H54 (cell line): Measurements from ENCODE around the gene IFT20.
"Not testable (repeated sequence)": the region's sequence is repeated elsewhere in the genome, so short reads cannot be mapped to it uniquely, and the experiment has no call there.

Source experiments
- DNase-seq: peaks from one replicate; pipeline ENCODE4 v3.0.0; 2011; ENCODE audit warnings: low spot score, mixed read lengths; ENCODE audit not compliant: insufficient read length
- FAIRE-seq: peaks from 3 replicates; lab custom pipeline; 2011; peaks lifted over from hg19 to GRCh38; lab: Jason Lieb, UNC
- POLR2A ChIP-seq: IDR thresholded peaks from 2 replicates; pipeline ENCODE4 v1.6.1; 2011; ENCODE audit warnings: low read depth, mild to moderate bottlenecking, low read length

IFT20 gene

GRCh38 chr17:28348979-28349378 is 13.7 kb upstream of the IFT20 start:
- no peak for DNase-seq
- TF ChIP-seq POLR2A: no peak
- FAIRE-seq: no peak

- FAIRE-seq: peak; percentile 53
- DNase-seq: peak; percentile 71
- no peak for TF ChIP-seq POLR2A
Measured at GRCh38 chr17:28347261-28347891, 12.1 kb upstream of the IFT20 start.

DNA sequence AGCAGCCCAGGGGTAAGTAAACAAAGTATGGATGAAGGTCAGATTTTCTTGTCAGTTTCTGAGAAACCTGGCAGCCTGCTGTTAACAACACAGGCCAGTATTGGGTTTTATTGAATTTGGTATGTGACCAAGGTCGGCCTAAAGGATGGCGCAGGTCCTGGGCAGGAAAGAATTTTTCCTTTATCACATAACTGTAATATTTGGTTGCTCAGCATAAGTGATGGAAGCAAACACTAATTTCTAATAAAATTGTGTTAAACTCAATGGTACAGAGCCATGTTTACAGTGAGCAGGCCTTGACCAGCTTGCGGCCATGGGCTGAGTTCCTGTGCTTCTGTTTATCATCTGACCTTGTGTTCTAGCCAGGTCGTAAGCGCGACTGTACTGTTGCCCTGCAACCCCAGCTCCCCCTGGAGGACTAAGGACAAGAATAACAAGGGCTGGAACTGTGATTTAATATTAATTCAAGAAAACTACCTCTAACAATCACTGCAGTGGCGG is 11.5 kb upstream of the IFT20 start:
- no peak for TF ChIP-seq POLR2A
- FAIRE-seq (no peak), DNase-seq (no peak)

DNA sequence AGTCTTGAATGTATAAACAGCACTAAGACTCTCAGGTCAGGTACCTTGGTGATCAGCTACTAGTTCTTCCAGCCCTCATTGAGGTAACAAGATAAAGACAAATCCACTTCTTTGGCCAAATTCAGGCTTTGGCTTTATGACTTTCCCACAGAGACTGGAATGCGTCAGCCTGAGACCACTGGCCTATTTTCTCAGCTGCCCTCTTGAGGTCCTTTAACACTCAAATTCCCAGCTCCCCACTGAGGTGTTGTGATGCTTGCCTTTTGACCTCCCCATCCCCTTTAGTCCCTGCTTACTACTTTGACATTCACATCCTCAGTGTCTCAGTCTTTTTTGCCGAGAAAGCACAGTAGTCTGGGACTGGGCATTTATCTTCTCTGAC is 10.9 kb upstream of the IFT20 start:
- FAIRE-seq (no peak), DNase-seq (no peak)
- no peak for TF ChIP-seq POLR2A

DNA sequence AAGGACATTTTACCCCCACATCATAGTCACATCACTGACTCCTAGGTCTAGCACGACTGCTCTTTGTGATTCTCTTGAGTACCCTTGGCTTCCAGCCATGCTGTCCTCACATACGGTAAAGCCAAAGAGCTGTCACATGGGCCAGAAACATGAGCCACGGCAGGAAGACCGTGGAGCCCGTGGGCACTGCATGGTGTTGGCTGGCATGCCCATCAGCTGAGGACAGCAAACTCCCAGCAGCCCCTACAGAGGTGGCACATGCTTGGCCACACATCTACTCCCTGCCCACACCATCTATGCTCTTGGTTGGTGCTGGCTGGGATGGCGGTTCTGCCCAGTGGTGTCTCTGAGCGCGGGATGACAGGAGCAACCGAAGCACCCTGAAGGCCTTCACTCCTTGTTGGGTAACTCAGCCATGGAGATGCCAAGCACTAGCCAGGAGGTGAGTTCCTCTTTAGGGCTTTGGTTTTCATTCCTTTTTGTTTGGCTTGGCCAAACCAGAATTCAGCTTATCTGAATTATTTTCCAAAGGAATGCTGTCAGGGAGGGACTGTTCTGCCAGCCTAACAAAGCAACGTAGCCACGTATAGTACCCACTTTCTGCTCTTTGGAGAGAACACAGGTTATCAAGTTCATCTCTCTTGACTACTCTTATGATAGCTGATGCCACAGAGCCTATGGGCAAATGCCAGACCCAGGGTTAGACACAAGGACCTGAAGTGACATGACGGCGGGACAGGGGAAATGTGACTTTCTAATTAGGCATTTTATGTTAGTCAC is 10.3 kb upstream of the IFT20 start:
- DNase-seq (no peak), FAIRE-seq (no peak)
- no peak for TF ChIP-seq POLR2A

DNA sequence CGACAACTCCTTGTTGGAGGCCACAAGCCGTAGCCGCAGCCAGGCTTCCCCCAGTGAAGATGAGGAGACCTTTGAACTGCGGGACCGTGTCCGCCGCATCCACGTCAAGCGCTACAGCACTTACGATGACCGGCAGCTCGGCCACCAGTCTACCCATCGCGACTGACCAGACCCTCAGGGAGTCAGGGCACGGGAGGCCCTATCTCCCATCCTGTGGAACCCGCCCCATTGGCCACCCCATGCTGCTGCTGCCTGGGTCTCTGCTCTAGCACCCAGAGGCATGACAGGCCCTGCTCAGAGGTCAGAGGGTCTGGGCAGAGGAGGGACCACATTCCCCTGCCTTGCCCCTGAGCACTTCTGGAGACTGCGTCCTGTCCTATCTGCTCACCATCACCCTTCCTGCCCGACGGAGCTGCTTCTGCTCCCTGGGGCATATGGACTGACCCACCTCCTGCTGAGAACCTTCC is 9.2 kb upstream of the IFT20 start:
- TF ChIP-seq POLR2A: no peak
- FAIRE-seq (no peak), DNase-seq (no peak)

DNA sequence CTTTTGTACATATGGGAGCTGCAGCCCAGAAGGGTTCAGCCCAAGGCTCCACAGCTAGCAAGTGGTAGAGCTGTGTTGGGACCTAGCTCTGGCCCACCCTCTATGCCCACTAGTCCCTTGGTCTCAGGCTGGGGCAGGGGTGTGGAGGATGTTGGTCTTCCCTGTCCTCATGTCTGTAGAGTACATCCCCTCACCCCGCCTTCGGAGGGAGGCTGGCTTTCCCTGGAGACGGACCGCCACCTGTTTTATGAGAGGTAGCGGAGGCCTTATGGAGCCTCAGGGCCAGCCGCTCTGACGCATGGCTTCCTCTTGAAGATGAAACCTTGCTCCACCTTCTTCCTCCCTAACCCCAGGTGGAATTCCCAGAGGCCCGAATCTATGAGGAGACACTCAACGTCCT is 8.7 kb upstream of the IFT20 start:
- DNase-seq: no peak
- no peak for FAIRE-seq
- no peak for TF ChIP-seq POLR2A

DNA sequence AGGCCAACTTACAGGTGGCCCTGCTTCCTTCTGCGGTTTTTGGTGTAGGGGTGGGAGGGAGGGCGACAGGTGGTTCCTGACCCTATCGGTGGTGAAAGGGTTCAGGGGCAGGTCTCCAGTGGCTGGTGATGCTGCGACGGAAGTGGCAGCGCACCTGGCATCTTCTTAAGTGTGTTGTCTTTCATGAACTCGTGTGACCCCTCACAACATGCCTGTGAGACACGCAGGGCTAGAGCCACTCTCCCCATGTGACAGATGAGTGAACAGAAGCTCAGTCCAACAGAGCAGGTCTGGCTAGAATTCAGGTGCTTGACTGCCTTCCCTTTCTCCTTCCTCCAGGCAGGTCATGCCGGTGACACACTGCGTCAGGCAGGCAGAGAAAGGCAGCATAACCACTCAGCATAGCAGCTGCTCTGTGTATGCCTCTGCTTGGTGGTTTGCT is 8.2 kb upstream of the IFT20 start:
- no peak for DNase-seq
- FAIRE-seq: no peak

GRCh38 chr17:28342313-28342712 is 7.0 kb upstream of the IFT20 start:
- DNase-seq: no peak
- TF ChIP-seq POLR2A: no peak
- FAIRE-seq: no peak

More for the DNA sequence above, 8.2 kb upstream of the IFT20 start:
- no peak for TF ChIP-seq POLR2A

- no peak for TF ChIP-seq POLR2A
- FAIRE-seq (no peak), DNase-seq (no peak)
Measured at GRCh38 chr17:28341516-28341915, 6.2 kb upstream of the IFT20 start.

- FAIRE-seq (no peak), DNase-seq (no peak)
- no peak for TF ChIP-seq POLR2A
Measured at GRCh38 chr17:28340374-28340773, 5.1 kb upstream of the IFT20 start.

DNA sequence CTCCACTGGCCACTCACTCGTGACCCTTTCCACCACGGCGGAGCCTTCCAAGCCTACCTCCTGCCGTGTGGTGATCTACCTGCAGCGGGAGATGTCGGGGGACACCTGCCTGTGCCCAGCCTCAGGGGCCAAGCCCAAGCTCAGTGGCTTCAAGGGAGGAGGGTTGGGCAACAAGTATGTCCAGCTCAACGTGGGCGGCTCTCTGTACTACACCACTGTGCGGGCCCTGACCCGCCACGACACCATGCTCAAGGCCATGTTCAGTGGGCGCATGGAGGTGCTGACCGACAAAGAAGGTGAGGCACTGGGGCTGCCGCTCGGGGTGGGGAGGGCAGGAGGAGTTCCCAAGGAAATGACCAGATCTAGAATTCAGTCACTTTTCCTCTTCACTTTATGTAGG is 4.2 kb upstream of the IFT20 start:
- FAIRE-seq (no peak), DNase-seq (no peak)
- TF ChIP-seq POLR2A: no peak

GRCh38 chr17:28338769-28339212 is 3.5 kb upstream of the IFT20 start:
- not testable (repeated sequence) for DNase-seq, FAIRE-seq

- FAIRE-seq (no peak), DNase-seq (no peak)
- no peak for TF ChIP-seq POLR2A
Measured at GRCh38 chr17:28338056-28338768, 2.9 kb upstream of the IFT20 start.
